Skeletal muscle cell (primary cell): ENCODE results near the gene DDX10.

Experiments used
- DNase-seq: peaks from one replicate; pipeline ENCODE4 v3.0.0-alpha.2; 2010; ENCODE audit warnings: low read depth
- H3K4me3 ChIP-seq: 2 replicates; pipeline ENCODE4 v1.5.1; 2011; ENCODE audit warnings: low read depth, mild to moderate bottlenecking, control low read depth, low read length, moderate library complexity

Gene DDX10

DNA sequence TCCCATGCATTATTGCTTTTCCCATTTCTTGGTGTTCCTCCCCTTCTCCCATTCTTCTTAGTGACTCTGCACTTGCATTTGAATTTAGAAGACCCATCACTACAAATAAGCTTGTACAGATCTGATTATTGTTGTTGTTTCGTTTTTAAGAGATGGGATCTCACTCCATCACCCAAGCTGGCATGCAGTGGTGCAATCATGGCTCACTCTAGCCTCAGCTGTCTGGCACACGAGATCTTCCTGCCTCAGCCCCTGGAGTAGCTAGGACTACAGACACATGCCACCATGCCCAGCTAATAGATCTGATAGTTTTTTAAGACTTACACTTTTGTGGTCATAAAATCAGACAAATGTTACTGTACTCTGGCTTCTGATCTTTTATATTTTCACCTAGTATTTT, 252.1 kb downstream of the DDX10 start:
- DNase-seq: no peak
- no peak overlapping the region for H3K4me3 ChIP-seq

DNA sequence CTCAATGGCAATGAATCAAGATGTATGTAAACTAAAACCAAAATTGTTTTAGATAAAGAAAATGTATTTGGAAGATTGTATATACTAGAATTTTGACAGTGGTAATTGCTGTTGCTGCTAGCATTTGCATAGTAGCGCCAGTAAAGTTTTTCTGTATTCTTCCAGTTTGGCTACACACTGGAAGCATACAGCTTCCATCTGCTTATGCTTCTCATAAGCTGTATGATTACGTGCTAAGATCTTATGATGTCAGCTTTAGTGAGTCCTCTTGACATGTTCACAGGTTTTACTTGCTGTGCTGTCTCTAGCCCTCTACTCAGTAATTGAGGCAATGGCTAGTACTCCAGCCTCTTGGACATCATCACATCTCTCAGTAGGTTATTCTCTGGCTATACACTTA, 256.3 kb downstream of the DDX10 start:
- no peak for DNase-seq
- H3K4me3 ChIP-seq: no peak overlapping the region

DNA sequence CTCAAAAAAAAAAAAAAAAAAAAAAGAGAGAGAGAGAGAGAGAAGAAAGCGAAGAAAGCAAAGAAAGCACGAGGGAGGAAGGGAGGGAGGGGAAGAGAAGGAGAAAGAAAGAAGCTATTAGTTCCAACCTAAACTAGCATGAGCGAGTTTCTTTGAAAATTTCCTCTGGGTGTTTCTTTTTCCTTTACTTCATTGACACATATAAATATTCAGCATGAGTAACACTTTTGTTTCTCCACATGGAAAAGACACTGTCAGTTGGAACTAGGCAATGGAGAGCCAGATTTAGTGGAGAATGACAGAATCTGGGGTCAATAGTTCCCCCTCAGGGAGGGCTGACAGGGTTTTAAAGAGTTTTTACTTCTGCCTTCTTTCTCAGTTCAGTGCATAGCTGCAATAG, 257.4 kb downstream of the DDX10 start:
- H3K4me3 ChIP-seq: no peak overlapping the region
- no peak for DNase-seq

DNA sequence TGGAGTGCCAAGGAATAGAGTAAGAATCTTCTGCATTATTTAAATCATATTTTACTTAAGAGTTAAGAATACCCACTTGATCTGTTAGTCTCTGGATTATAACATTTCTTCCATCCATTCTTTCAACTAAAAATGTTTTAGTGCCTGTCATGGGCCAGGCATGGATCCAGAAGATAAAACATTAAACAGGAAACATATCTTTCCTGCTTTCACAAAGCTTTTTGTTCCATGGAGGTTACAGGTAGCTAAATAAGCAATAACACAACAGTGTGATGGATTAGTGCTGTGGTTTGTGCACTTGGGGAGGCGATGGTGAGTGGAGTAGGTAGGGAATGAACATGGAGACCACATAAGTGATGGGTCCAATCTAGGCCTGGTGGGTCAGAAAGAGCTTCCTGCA, 258.5 kb downstream of the DDX10 start:
- no peak for DNase-seq
- H3K4me3 ChIP-seq: no peak overlapping the region

DNA sequence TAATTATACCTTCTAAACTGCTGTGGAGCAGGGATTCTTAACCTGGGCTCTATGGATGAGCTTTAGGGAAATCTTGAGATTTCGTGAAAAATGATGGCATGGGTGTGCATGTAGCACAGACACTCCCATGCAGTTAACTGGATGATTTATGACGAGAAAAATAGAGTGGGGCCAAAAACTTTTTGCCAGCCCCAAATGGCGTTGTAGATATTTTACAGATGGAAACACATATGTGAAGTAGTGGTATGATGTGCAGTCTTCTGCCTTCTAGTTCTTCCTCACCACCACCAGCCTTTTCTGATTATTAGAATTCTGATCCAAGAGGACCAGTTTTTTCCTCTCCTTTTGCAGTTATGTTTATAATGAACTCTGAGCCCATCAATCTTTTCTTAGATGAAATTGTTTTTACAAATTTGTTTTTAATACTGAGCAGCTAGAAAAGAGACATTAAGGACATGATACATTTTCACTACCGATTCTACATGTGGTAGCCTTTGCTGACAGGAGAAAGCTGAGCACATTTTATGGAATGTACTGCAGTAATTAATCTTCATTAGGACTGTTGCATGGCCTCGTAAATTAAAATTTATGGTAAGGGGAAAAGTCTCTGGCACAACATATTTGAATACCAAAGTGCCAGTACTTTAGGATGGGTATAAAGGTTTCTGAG, 261.4 kb downstream of the DDX10 start:
- DNase-seq: no peak
- no peak overlapping the region for H3K4me3 ChIP-seq

DNA sequence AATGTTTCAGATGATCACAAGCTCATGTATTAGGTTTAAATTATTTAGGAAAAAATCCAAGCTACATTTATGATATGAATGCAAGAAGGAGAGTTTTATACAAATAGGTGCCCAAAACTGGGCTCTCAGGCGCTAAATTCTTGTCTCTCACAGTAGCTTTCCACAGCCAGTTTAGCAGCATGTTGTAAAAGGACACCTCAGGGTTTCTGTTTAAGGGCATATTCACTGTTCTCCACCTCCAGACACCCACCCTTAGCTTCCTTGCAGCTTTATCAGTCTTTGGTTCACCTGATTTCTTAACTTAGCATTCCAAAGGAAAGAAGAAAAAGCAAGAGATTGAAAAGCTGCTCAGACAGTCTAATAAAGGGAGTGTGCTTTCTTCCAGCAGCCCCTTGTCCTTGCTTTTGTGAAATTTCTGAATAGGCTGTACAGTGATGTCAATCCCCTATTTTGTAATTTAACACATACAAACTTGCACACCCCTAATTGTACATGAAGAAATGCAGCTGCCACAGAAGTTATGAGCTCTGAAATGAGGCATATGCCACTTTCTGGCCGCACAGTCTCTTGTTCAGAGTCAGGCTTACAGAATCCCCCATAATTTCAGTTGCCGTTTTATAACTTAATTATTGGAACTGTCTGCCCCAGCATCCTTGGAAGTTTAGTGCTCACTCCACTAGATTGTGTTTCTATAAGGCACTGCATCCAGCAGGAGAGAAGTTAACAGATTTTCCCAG, 262.1 kb downstream of the DDX10 start:
- H3K4me3 ChIP-seq: no peak overlapping the region
- DNase-seq: no peak

DNA sequence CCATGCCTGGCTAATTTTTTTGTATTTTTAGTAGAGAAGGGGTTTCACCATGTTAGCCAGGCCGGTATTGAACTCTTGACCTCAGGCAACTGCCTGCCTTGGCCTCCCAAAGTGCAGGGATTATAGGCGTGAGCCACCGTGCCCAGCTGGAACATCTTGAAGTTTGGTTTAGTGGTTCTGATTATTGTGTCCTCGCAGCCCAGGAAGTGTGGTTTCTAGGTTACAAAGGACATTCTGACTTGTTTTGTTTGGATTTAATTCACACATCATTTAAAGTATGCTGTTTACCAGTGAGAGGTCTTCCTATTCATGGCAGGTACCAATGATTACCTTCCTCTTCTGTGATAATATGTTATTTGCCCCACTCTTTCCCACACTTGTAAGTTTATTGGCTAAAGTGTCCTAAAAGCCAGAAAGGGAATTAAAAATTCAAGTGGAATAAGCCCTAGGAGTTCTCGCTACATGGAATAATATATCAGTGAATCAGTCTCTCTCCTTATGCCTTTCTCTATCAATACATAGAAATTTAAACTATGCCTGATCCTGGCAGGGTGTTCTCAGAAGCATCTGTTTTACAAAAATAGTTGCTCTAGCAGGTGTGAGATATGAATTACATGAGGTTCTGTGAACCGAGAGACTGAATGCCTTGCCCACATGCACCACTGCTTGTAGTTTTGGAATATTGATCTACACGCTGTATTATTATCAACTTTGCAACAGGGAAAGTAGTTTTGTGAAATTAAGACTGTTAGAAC, 263.1 kb downstream of the DDX10 start:
- H3K4me3 ChIP-seq: no peak overlapping the region
- no peak for DNase-seq

DNA sequence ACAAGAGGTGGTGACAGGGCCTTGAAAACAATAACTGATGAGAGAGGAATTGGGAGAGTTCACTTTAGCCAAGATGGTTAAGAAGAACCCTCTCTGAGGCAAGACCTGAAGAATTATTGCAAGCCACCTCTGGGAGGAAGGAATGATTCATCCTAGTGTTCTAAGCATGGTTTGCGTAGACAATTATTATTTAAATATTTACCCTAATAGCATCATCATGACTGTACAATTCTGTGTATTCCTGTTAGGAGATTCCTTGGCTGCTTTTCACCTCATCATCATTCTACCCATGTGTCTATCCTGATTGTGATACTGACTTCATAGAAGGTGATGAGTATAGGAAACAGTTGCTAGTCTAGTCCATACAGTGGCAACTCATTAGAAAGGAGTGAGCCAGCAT, 264.4 kb downstream of the DDX10 start:
- H3K4me3 ChIP-seq: no peak overlapping the region
- DNase-seq: peak; percentile 94

DNA sequence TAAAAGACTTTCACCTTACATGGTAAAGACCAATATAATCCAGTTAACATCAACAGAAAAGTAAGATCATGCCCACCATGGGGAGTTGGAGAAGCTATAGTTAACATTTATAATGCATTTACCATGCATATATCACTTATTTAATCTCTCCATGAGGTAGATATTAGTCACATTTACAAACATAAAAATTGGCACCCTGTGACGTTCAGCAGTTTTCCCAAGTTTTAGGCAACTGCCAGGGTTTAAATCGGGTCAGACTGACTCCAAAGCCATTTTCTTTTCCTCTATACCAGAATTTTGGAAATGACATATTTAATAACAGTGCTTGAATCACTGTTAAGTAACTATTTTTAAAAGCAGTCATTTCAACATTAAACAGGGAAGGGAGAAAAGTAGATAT, 266.3 kb downstream of the DDX10 start:
- H3K4me3 ChIP-seq: no peak overlapping the region
- no peak for DNase-seq

DNA sequence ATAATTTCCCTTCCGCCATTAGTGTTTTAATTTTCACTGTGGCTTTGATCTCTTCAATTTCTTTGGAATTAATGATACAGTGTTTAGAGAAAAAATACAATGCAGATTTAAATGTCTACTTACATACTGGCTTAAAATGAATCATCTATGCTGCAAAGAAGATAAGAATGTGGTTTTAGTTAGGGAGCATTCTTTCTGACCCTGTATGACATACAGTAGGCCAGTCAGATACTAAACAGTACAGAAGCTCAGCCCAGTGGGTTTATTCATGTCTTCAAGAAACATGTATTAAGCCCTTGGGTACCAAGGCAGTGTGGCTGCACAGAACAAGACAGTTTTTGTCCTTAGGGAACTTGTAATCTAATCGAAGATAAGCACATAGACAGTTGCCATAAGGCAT, 268.8 kb downstream of the DDX10 start:
- no peak for DNase-seq
- no peak overlapping the region for H3K4me3 ChIP-seq

DNA sequence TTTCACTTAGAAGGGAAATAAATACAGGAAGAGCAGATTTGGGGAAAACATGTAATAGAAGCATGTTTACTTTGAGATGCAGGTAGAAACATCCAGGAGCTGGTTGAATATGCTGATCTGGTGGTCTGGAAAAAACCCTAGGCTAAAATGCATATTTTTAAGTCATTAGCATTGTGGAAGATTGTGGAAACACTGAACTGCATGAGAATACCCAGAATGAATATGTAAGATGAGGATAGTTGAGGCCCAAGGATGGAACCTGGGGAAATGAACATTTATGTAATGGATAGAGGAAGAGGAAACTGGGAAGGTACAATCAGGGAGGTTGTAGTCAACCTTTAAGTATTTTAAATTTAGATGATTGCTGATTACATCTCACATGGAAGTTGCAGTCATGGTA, 269.4 kb downstream of the DDX10 start:
- no peak overlapping the region for H3K4me3 ChIP-seq
- DNase-seq: no peak

DNA sequence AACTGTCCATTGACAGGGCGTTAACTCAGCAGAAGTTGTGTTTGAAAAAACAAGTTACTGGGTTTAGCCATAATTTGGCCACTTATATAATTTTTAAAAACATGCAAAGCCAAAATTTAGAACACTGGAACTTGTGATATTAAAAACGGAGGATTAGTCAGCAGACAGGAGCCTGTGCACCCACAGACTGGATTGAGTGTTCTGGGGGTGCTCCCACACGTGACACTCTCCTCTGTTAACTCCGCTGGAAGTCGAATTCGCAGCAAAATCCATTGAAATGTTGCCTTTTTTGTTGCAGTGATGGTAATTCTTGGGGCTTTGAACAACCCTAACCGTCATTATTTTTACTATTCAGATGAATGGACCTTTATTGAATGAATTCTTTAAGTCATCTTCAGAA, 269.8 kb downstream of the DDX10 start:
- no peak for DNase-seq

DNA sequence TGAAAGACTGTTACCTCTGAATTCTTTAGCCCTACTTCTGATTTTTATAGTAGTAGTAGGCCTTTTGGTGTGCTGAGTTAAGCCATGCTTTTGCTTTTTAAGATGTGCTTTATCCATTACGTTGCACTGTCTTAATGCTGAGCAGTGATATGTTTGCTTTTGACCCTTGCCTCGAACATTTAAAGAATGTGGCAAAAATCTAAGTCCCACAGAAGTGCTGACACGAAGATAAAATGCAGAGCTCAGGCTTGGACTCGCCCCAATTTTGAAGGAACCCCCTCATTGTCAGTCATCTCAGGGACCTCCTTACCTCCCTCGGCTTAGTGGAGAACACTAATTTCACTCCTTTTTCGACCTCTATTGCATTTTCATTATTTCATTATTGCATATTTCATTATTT, 272.9 kb downstream of the DDX10 start:
- DNase-seq: no peak
- H3K4me3 ChIP-seq: no peak overlapping the region

More for the DNA sequence above, 269.8 kb downstream of the DDX10 start:
- no peak overlapping the region for H3K4me3 ChIP-seq

DNA sequence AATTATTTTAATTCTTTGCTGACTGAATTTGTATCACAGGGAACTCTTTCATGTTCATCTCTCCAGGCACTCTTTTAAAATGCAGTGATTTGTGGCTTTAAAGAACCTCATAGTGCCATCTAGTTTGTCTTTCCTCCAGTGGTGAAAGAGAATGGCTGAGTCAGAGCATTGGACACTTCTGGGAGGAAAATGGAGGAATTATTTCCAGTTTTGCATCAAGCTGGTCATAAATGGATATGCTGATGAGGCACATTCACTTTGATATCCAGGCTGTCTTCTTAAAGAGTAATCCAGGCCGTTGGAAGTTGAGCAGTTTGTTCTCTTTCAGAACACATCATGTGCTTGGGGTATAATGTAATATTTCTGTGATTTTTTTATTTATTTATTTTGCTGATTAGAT, 273.7 kb downstream of the DDX10 start:
- DNase-seq: no peak
- no peak overlapping the region for H3K4me3 ChIP-seq

DNA sequence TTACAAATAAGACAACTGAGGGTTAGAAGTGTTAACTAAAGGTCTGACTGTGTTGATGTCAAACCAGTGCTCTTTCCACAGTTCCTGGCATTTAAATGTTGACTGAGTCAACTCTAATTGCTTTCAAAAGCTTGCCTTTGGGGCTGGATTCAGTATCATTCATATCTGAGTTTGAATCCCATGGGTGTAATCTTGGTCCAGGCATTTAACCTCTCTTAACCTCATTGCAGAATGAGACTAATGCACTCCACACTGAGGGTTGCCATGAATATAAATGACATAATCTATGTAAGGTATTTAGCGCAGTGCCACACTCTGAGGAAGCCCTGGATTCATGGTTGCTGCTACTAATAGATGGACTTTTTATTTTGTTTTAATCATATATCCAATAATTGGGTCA, 274.3 kb downstream of the DDX10 start:
- H3K4me3 ChIP-seq: no peak overlapping the region

DNA sequence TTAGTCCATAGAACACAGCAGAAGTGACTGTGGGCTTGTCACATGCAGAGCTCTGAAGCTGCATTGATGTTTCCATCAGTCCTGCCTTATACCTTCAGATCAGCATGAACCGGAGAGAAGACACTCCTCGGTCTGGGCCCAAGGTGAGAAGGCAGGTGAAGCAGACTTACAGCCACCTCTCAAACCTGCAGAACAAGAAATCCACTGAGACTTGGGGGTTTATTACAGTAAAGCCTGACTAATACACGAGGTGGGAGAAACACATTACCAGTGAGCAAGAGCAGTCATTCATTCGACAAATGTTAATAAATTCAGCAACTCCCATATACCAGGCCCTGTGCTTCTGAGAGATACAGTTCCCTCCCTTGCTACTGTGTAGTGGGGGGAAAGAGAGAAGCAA, 279.0 kb downstream of the DDX10 start:
- H3K4me3 ChIP-seq: no peak overlapping the region
- no peak for DNase-seq

More for the DNA sequence above, 274.3 kb downstream of the DDX10 start:
- DNase-seq: no peak

DNA sequence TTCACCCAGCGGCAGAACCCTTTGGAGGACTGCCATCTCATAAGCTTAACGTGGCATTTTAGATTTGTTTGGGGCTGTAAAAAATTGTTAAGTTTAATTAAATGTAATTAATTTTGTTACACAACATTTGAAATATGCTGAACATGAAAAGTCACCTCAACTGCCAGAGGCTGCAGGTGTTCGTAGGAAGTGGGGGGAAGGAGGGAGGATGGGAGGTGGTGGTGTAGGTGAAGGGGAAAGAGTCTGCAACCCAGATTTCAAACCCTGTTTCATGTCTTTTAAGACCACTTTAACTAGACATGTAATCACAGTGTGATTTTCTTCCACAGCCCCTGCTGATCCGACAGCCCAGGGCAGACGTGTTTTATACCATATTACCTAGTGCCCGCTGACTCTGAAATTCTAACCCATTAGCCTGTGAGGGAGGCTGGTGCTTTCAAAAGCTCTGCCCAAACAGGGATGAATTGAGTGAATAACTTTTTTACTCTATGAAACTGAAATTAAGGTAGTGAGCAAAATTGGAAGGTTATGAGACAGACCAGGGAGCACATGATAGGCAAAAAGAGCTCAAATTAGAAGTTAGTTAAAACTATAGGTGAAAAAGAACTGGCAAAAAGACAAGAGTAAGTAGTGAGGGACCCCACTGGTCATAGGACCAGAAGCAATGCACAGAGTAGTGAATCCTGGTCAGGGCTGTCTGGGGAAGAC, 279.8 kb downstream of the DDX10 start:
- no peak overlapping the region for H3K4me3 ChIP-seq
- no peak for DNase-seq

DNA sequence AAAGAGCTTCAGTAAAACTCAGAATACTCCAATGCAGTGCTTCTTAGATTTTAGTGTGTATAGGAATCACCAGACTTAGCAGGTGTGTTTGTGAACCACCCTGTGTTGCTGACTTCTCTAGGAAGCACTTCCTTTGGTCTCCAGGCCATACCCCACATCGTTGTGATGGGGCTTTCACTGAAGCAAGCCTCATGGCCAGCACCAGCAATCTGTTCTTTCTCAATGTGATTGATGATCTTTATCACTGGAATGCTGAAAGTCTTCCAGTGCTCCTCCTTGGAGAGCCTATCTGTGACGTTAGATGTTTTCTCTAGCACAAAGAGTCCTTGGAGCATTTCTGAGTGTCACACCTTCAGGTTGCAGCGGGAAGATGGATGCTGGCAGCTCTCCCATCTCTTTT, 280.5 kb downstream of the DDX10 start:
- H3K4me3 ChIP-seq: no peak overlapping the region
- DNase-seq: no peak

DNA sequence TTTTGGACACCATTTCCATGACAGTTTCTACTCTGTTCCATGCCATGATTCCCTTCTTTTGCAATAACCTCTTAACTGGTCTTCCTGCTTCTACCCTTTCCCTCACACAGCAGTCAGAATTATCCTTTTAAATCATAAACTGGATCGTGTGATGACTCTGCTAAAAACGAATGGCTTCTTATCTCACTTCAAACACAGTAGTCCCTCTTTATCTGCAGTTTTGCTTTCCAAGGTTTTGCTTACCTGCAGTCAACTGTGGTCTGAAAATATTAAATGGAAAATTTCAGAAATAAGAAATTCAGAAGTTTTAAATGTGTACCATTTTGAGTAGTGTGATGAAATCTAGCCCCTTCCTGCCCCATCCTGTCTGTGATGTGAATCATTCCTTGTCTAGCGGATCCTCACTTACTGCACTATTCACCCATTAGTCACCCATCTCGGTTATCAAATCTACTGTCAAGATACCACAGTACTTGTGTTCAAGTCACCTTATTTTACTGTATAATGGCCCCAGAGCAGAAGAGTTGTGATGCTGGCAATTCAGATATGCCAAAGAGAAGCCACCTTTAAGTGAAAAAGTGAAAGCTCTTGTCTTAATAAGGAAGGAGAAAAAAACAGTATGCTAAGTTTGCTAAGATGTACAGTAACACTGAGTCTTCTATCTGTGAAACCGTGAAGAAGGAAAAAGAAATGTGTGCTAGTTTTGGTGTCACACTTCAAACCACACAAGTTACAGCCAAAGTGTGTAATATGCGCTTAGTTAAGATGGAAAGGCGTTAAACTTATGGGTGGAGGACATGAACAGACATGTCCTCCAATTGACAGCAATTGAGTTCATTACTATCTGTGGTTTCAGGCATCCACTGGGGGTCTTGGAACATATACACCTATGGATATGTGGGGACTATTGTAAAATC, 283.0 kb downstream of the DDX10 start:
- no peak for DNase-seq

More for the DNA sequence above, 283.0 kb downstream of the DDX10 start:
- H3K4me3 ChIP-seq: no peak overlapping the region
